8988T (cell line): ENCODE measurements around the gene ADARB1.

Experiments
- DNase-seq: peaks from one replicate; pipeline ENCODE4 v3.0.0; 2011

ADARB1 gene

GRCh38 chr21:45039317-45040156 lies 34.8 kb upstream of the ADARB1 start:
- no peak for DNase-seq

- no peak for DNase-seq
Observed at GRCh38 chr21:45040157-45040711, 34.1 kb upstream of the ADARB1 start.

GRCh38 chr21:45040739-45041138 lies 33.6 kb upstream of the ADARB1 start:
- DNase-seq: no peak

GRCh38 chr21:45041351-45041805 lies 33.0 kb upstream of the ADARB1 start:
- no peak for DNase-seq

- no peak for DNase-seq
Observed at GRCh38 chr21:45041984-45042663, 32.3 kb upstream of the ADARB1 start.

GRCh38 chr21:45042664-45043161 lies 31.7 kb upstream of the ADARB1 start:
- no peak for DNase-seq

- DNase-seq: no peak
Observed at GRCh38 chr21:45043541-45044020, 30.8 kb upstream of the ADARB1 start.

GRCh38 chr21:45045481-45045880 lies 28.9 kb upstream of the ADARB1 start:
- no peak for DNase-seq

GRCh38 chr21:45047257-45047656 lies 27.1 kb upstream of the ADARB1 start:
- no peak for DNase-seq

- no peak for DNase-seq
Observed at GRCh38 chr21:45048026-45048698, 26.2 kb upstream of the ADARB1 start.

- DNase-seq: no peak
Observed at GRCh38 chr21:45048968-45049367, 25.4 kb upstream of the ADARB1 start.

- no peak for DNase-seq
Observed at GRCh38 chr21:45049714-45050344, 24.6 kb upstream of the ADARB1 start.

- DNase-seq: no peak
Observed at GRCh38 chr21:45050345-45050796, 24.0 kb upstream of the ADARB1 start.

GRCh38 chr21:45050797-45051489 lies 23.4 kb upstream of the ADARB1 start:
- DNase-seq: peak; percentile 56

GRCh38 chr21:45051580-45052434 lies 22.6 kb upstream of the ADARB1 start:
- DNase-seq: no peak

GRCh38 chr21:45052960-45053359 lies 21.4 kb upstream of the ADARB1 start:
- no peak for DNase-seq

GRCh38 chr21:45053561-45054226 lies 20.7 kb upstream of the ADARB1 start:
- DNase-seq: no peak

- DNase-seq: no peak
Observed at GRCh38 chr21:45054227-45054926, 20.0 kb upstream of the ADARB1 start.

GRCh38 chr21:45054927-45055612 lies 19.3 kb upstream of the ADARB1 start:
- DNase-seq: no peak
